ENCODE data around the gene ZFYVE28.
"Not testable (repeated sequence)": the region's sequence is repeated elsewhere in the genome, so short reads cannot be mapped to it uniquely, and the experiment has no call there.

Gene ZFYVE28

GRCh38 chr4:2417765-2418649, at the start of gene ZFYVE28:
TSS of gene ZFYVE28 (minus strand) at chr4:2418645. CDS start at chr4:2418323, 322 bp downstream.
- Mint-ChIP-seq H3K36me3 (peaks cover 7% of the 10 kb centered on the region), H3K4me1 (peaks cover 54% of the 10 kb centered on the region), H3K4me3 (peak within 1 kb of the TSS; percentile 85), H3K9me3 (no peaks in the 10 kb centered on the region), H3K27ac (no peak within 1 kb of the TSS), H3K27me3 (peaks cover 89% of the 10 kb centered on the region)
- CTCF ChIA-PET = no interaction called here
- DNase-seq = peak; percentile 34

- H3K36me3 Mint-ChIP-seq = peaks cover 18% of the 10 kb centered on the region
Observed at GRCh38 chr4:2465544-2465943, 47.1 kb upstream of the ZFYVE28 start.

DNA sequence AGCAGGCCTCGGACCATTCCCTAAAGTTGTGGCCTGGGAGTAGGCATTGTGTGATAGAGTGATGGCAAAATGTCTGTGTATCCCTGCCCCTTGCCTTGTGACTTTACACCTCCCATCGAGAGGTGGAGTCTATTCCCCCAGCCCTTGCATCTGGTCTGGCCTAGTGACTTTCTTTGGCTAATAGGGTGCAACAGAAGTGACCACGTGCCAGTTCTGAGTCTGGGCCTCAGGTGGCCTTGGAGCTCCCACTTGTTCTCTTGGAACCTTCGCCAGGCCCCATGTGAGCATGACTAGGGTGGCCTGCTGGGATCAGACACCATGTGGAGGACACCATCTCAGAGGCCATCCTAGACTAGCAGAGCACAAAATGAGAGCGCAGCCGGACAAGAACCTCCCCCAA, 46.6 kb upstream of the ZFYVE28 start:
- Mint-ChIP-seq H3K4me1 (peaks cover 23% of the 10 kb centered on the region), H3K36me3 (peaks cover 12% of the 10 kb centered on the region), H3K4me3 (no peak overlapping the region), H3K27ac (no peak overlapping the region), H3K9me3 (no peaks in the 10 kb centered on the region), H3K27me3 (peaks cover 33% of the 10 kb centered on the region)
- DNase-seq = no peak
- CTCF ChIA-PET = interaction anchor here (0.7 to 3.1 kb wide), 3 partner anchors 24 to 721 kb away, joined by 3 to 13 read pairs (median 9); no protein-coding TSS in a partner anchor

More at GRCh38 chr4:2465544-2465943, 47.1 kb upstream of the ZFYVE28 start:
- H3K27ac Mint-ChIP-seq, H3K4me3 Mint-ChIP-seq, DNase-seq, H3K9me3 Mint-ChIP-seq: not testable (repeated sequence)
- peaks cover 28% of the 10 kb centered on the region for H3K27me3 Mint-ChIP-seq
- peaks cover 29% of the 10 kb centered on the region for H3K4me1 Mint-ChIP-seq
- CTCF ChIA-PET = interaction anchor here (2.3 to 3.1 kb wide), 2 partner anchors 24 to 246 kb away, joined by 9 to 13 read pairs; no protein-coding TSS in a partner anchor

DNA sequence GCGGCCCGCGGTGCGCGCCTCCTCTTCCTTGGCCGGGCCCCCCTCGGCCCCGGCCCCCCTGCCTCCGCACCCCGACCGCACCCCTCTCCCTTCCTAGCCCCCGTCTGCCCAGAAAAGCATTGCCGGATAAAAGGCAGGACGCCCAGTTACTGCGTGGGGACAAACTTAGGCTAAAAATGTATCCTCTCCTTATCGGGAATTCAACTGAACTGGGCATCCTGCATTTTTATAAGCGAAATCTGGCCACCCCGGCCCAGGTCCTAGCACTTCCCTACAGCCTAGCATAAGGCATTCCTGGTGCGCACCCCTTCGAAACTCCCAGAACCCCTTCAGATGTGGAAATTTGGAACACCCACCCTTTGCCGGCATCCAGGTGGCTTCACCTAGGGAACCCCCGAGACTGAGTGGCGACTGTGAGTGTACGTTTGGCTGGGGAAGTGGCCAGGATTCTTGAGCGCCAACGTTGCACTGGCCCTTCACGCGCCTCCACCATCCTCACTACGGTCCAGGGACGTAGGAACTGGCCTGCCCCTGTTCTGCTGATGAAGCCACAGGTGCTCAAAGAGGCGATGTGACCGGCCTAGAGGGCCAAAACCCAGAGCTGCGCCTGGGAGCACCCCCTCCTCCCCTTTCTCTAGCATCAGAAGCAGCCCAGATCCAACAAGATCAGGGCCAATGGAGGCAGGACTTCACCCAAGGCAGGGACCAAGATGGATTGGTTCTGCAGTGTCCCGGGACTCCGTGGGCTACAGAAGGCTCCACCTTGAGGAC, 44.7 kb upstream of the ZFYVE28 start:
- Mint-ChIP-seq H3K27ac (no peak overlapping the region), H3K36me3 (peaks cover 2% of the 10 kb centered on the region), H3K4me3 (peak overlapping the region; percentile 55), H3K4me1 (peaks cover 19% of the 10 kb centered on the region), H3K27me3 (peaks cover 48% of the 10 kb centered on the region), H3K9me3 (no peaks in the 10 kb centered on the region)
- DNase-seq = no peak
- CTCF ChIA-PET = interaction anchor here (1.0 to 3.1 kb wide), 5 partner anchors 22 to 243 kb away, joined by 3 to 13 read pairs (median 9); partner anchors contain the start of genes HAUS3 and POLN

- H3K4me3 Mint-ChIP-seq = peak overlapping the region; percentile 50
- H3K9me3 Mint-ChIP-seq = no peaks in the 10 kb centered on the region
- DNase-seq = peak; percentile 73
- H3K4me1 Mint-ChIP-seq = peaks cover 17% of the 10 kb centered on the region
- no peak overlapping the region for H3K27ac Mint-ChIP-seq
- CTCF ChIA-PET = interaction anchor here (0.6 to 1.4 kb wide), 7 partner anchors 20 to 242 kb away, joined by 3 to 10 read pairs (median 3); partner anchors contain the start of genes HAUS3 and POLN
- H3K36me3 Mint-ChIP-seq = peaks cover 2% of the 10 kb centered on the region
- peaks cover 56% of the 10 kb centered on the region for H3K27me3 Mint-ChIP-seq
Observed at GRCh38 chr4:2462218-2462991, 44.0 kb upstream of the ZFYVE28 start.

GRCh38 chr4:2461246-2461960, 43.0 kb upstream of the ZFYVE28 start:
- Mint-ChIP-seq H3K27me3 (peaks cover 61% of the 10 kb centered on the region), H3K9me3 (no peaks in the 10 kb centered on the region), H3K27ac (no peak overlapping the region), H3K4me1 (peaks cover 14% of the 10 kb centered on the region), H3K4me3 (peak overlapping the region; percentile 50), H3K36me3 (no peaks in the 10 kb centered on the region)
- CTCF ChIA-PET = interaction anchor here (0.7 to 1.4 kb wide), 3 partner anchors 9 to 210 kb away, joined by 3 read pairs; no protein-coding TSS in a partner anchor
- no peak for DNase-seq

GRCh38 chr4:2459589-2460349, 41.3 kb upstream of the ZFYVE28 start:
- Mint-ChIP-seq H3K27me3 (peaks cover 61% of the 10 kb centered on the region), H3K4me1 (peaks cover 14% of the 10 kb centered on the region), H3K9me3 (no peaks in the 10 kb centered on the region), H3K27ac (no peak overlapping the region), H3K36me3 (no peaks in the 10 kb centered on the region), H3K4me3 (no peak overlapping the region)
- CTCF ChIA-PET = interaction anchor here (0.6 kb wide), 1 partner anchor 18 kb away, joined by 3 read pairs; no protein-coding TSS in a partner anchor
- no peak for DNase-seq

- no peak for DNase-seq
- Mint-ChIP-seq H3K27me3 (peaks cover 60% of the 10 kb centered on the region), H3K4me3 (no peak overlapping the region), H3K4me1 (peaks cover 14% of the 10 kb centered on the region), H3K9me3 (no peaks in the 10 kb centered on the region), H3K27ac (no peak overlapping the region), H3K36me3 (no peaks in the 10 kb centered on the region)
- CTCF ChIA-PET = interaction anchor here (1.8 kb wide), 1 partner anchor 238 kb away, joined by 3 read pairs; no protein-coding TSS in a partner anchor
Observed at GRCh38 chr4:2458546-2459491, 40.4 kb upstream of the ZFYVE28 start.

- DNase-seq = peak; percentile 43
- H3K27ac Mint-ChIP-seq = no peak overlapping the region
- no peaks in the 10 kb centered on the region for H3K9me3 Mint-ChIP-seq
- no peak overlapping the region for H3K4me3 Mint-ChIP-seq
- H3K4me1 Mint-ChIP-seq = peaks cover 11% of the 10 kb centered on the region
- CTCF ChIA-PET = interaction anchor here (1.8 kb wide), 1 partner anchor 237 kb away, joined by 3 read pairs; no protein-coding TSS in a partner anchor
- peaks cover 50% of the 10 kb centered on the region for H3K27me3 Mint-ChIP-seq
- H3K36me3 Mint-ChIP-seq = no peaks in the 10 kb centered on the region
Observed at GRCh38 chr4:2457481-2458295, 39.2 kb upstream of the ZFYVE28 start.

- CTCF ChIA-PET = interaction anchor here (0.6 kb wide), 1 partner anchor 9 kb away, joined by 3 read pairs; no protein-coding TSS in a partner anchor
- H3K9me3 Mint-ChIP-seq = no peaks in the 10 kb centered on the region
- H3K4me3 Mint-ChIP-seq = no peak overlapping the region
- H3K36me3 Mint-ChIP-seq = no peaks in the 10 kb centered on the region
- DNase-seq = no peak
- peaks cover 15% of the 10 kb centered on the region for H3K27me3 Mint-ChIP-seq
- no peak overlapping the region for H3K27ac Mint-ChIP-seq
- no peaks in the 10 kb centered on the region for H3K4me1 Mint-ChIP-seq
Observed at GRCh38 chr4:2451821-2452785, 33.7 kb upstream of the ZFYVE28 start.
